ENCODE results near the gene PKMYT1.

DNA sequence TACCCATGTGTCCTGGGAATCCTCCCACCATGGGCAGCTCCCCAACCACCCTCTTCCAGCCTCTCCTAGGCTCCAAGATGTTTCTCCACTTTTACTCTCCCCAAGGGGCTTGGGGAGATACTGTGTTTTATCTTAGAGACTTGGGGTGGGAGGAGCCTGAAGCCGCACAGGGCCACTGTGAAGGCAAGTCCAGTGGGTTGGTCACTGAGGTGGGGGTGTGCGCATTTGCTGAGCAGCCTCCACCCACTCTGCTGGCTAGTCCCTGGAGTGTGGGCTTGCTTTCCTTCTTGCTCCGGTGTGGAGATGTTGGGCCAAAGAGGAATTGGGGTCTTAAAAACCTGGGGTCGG is 28.4 kb upstream of the PKMYT1 start:
- TF ChIP-seq EZH2 (IDR thresholded peaks at IDR 0.05; ENCODE audit: insufficient read depth, poor library complexity, severe bottlenecking) (no peak), EZH2phosphoT487 (IDR thresholded peaks at IDR 0.05; ENCODE audit: insufficient read depth, low read depth) (no peak)
